ENCODE results near the gene ARHGEF37. TPM values are rescaled to one million over a fixed set of nuclear protein-coding genes. Genes with fewer than 3 reads are reported as not detected.

Gene ARHGEF37
- total and polyA plus RNA-seq, 9 of the 15 experiments (the other 6 are each of a cell fraction or from before 2014, with no cell fraction given): 0.01 to 0.27 (median 0.05) TPM

DNA sequence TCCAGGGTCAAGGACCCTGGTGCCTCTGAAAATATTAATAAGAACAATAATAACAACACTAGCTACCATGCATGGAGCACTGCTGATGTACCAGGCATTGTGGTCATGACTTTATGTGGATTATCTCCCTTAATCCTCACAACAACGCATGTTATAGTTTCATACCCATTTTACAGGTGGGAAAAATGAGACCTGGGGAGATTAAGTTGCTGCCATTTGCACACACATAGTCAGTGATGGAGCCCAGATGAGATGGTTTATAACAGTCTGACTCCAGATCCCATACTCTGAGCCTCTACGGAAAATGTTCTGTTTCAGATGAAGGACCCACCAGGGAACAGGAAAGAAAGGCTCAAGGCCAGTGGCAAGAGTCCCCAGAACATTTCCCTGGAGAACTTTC is 100.6 kb downstream of the ARHGEF37 start (continued):
- no peak for TF ChIP-seq SETDB1 (IDR thresholded peaks at IDR 0.05; ENCODE audit: low read length)
- TF ChIP-seq CCAR2 (IDR thresholded peaks at IDR 0.05; ENCODE audit: low read depth, low read length): no peak
- no peak for TF ChIP-seq SP2 (IDR thresholded peaks at IDR 0.05; ENCODE audit: extremely low read depth, low read depth, low read length, poor library complexity, severe bottlenecking)
- TF ChIP-seq, protein P1, sequence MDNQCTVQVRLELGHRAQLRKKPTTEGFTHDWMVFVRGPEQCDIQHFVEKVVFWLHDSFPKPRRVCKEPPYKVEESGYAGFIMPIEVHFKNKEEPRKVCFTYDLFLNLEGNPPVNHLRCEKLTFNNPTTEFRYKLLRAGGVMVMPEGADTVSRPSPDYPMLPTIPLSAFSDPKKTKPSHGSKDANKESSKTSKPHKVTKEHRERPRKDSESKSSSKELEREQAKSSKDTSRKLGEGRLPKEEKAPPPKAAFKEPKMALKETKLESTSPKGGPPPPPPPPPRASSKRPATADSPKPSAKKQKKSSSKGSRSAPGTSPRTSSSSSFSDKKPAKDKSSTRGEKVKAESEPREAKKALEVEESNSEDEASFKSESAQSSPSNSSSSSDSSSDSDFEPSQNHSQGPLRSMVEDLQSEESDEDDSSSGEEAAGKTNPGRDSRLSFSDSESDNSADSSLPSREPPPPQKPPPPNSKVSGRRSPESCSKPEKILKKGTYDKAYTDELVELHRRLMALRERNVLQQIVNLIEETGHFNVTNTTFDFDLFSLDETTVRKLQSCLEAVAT (IDR thresholded peaks at IDR 0.05): no peak
- TF ChIP-seq, protein P2, sequence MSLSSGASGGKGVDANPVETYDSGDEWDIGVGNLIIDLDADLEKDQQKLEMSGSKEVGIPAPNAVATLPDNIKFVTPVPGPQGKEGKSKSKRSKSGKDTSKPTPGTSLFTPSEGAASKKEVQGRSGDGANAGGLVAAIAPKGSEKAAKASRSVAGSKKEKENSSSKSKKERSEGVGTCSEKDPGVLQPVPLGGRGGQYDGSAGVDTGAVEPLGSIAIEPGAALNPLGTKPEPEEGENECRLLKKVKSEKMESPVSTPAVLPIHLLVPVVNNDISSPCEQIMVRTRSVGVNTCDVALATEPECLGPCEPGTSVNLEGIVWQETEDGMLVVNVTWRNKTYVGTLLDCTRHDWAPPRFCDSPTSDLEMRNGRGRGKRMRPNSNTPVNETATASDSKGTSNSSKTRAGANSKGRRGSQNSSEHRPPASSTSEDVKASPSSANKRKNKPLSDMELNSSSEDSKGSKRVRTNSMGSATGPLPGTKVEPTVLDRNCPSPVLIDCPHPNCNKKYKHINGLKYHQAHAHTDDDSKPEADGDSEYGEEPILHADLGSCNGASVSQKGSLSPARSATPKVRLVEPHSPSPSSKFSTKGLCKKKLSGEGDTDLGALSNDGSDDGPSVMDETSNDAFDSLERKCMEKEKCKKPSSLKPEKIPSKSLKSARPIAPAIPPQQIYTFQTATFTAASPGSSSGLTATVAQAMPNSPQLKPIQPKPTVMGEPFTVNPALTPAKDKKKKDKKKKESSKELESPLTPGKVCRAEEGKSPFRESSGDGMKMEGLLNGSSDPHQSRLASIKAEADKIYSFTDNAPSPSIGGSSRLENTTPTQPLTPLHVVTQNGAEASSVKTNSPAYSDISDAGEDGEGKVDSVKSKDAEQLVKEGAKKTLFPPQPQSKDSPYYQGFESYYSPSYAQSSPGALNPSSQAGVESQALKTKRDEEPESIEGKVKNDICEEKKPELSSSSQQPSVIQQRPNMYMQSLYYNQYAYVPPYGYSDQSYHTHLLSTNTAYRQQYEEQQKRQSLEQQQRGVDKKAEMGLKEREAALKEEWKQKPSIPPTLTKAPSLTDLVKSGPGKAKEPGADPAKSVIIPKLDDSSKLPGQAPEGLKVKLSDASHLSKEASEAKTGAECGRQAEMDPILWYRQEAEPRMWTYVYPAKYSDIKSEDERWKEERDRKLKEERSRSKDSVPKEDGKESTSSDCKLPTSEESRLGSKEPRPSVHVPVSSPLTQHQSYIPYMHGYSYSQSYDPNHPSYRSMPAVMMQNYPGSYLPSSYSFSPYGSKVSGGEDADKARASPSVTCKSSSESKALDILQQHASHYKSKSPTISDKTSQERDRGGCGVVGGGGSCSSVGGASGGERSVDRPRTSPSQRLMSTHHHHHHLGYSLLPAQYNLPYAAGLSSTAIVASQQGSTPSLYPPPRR (CRISPR knock-in tag; IDR thresholded peaks at IDR 0.05; ENCODE audit: borderline replicate concordance): no peak
- TF ChIP-seq ARID2 (IDR thresholded peaks at IDR 0.05): no peak
- no peak for TF ChIP-seq ILK (tag; IDR thresholded peaks at IDR 0.05; ENCODE audit: borderline replicate concordance, low read depth)
- no peak for TF ChIP-seq POLR2AphosphoS5 (IDR thresholded peaks at IDR 0.05; ENCODE audit: control insufficient read depth, insufficient read depth, low read depth, low read length)
- TF ChIP-seq, protein P3, sequence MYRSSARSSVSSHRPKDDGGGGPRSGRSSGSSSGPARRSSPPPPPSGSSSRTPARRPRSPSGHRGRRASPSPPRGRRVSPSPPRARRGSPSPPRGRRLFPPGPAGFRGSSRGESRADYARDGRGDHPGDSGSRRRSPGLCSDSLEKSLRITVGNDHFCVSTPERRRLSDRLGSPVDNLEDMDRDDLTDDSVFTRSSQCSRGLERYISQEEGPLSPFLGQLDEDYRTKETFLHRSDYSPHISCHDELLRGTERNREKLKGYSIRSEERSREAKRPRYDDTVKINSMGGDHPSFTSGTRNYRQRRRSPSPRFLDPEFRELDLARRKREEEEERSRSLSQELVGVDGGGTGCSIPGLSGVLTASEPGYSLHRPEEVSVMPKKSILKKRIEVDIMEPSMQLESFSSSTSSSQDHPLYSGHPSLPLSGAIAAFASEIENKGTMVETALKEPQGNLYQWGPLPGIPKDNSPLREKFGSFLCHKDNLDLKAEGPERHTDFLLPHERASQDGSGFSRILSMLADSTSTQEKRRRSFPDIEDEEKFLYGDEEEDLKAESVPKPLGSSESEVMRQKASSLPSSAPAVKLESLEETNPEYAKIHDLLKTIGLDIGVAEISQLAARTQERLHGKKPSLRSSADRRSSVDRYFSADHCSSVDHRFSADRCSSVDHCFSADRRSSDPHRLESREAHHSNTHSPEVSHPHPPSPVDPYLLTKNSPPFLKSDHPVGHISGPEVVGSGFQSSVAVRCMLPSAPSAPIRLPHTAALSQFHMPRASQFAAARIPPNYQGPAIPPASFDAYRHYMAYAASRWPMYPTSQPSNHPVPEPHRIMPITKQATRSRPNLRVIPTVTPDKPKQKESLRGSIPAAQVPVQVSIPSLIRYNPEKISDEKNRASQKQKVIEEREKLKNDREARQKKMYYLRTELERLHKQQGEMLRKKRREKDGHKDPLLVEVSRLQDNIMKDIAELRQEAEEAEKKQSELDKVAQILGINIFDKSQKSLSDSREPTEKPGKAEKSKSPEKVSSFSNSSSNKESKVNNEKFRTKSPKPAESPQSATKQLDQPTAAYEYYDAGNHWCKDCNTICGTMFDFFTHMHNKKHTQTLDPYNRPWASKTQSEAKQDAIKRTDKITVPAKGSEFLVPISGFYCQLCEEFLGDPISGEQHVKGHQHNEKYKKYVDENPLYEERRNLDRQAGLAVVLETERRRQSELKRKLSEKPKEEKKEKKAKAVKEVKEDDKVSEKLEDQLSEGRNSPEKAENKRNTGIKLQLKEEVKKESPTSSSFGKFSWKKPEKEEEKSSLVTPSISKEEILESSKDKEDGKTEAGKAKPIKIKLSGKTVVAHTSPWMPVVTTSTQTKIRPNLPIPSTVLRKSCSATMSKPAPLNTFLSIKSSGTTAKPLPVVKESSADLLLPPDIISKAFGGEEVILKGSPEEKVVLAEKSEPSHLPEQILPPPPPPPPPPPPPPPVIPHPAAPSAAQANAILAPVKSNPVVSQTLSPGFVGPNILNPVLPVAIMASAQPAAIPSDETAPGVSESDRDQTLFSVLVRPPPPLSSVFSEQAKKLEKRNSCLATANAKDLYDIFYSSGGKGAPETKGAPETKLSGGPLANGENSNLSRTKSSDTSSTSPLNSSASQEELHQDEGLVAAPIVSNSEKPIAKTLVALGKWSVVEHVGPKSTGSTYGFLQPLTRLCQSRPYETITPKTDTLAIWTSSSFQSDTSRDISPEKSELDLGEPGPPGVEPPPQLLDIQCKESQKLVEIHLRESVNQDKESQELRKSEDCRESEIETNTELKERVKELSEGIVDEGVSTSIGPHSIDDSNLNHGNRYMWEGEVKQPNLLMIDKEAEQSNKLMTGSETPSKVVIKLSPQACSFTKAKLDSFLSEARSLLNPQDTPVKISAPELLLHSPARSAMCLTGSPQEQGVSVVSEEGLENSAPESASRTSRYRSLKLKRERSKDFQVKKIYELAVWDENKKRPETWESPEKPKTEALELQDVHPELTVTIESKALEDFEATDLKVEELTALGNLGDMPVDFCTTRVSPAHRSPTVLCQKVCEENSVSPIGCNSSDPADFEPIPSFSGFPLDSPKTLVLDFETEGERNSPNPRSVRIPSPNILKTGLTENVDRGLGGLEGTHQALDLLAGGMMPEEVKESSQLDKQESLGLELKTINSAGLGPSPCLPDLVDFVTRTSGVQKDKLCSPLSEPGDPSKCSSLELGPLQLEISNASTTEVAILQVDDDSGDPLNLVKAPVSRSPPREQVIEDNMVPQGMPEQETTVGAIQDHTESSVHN (IDR thresholded peaks at IDR 0.05; ENCODE audit: borderline replicate concordance in 1 of 2, low read depth in 1 of 2): no peak
- TF ChIP-seq, protein P4, sequence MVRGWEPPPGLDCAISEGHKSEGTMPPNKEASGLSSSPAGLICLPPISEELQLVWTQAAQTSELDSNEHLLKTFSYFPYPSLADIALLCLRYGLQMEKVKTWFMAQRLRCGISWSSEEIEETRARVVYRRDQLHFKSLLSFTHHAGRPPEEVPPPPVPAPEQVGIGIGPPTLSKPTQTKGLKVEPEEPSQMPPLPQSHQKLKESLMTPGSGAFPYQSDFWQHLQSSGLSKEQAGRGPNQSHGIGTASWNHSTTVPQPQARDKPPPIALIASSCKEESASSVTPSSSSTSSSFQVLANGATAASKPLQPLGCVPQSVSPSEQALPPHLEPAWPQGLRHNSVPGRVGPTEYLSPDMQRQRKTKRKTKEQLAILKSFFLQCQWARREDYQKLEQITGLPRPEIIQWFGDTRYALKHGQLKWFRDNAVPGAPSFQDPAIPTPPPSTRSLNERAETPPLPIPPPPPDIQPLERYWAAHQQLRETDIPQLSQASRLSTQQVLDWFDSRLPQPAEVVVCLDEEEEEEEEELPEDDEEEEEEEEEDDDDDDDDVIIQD (CRISPR knock-in tag; IDR thresholded peaks at IDR 0.05): no peak
- no peak for TF ChIP-seq RAD51 (IDR thresholded peaks at IDR 0.05; ENCODE audit: borderline replicate concordance, low read depth)

Data from K562 (cell line).